Right lobe of liver (tissue), 4 donors: ENCODE results near the gene ELL.

ENCODE experiments used
- CTCF ChIP-seq, 4 donors: fragments of 200-600 bp in 3 of 4; fragments of 450-650 bp in 1 of 4; IDR thresholded peaks; one replicate each; pipeline versions ENCODE4 v1.5.1 to v1.8.0; 2016 to 2022; ENCODE audit warnings: antibody characterized with exemption in 4 of 4, mild to moderate bottlenecking in 2 of 4
- POLR2A ChIP-seq: fragments of 450-650 bp; IDR thresholded peaks from one replicate; pipeline ENCODE4 v1.6.1; 2017; ENCODE audit warnings: antibody characterized with exemption, mild to moderate bottlenecking
- donor health status: DM: no; HTN: no; CAD: no.
- donor health status: DM: no; HTN: no; CAD: no.
- donor health status: DM: no; HTN: yes; CAD: no.

DNA sequence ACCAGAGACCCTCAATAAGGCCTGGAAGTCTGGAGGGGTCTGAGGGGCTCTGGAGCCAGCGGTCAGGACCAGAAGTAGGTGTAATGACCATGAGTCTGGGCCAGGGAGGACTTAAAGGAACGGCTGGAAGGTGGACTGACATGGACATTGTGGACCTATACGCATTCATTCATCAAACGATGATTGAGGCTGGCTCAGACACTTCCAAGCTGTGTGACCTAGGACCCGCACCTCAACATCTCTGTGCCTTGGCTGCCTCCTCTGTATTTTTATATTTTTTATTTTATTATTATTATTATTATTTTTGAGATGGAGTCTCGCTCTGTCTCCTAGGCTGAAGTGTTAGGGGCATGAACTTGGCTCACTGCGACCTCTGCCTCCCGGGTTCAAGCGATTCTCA, 115.1 kb downstream of the ELL start:
- TF ChIP-seq CTCF (IDR thresholded peaks at IDR 0.05) (no peak), POLR2A (no peak)
